HG03095 (cell line): Measurements from ENCODE around the gene TPK1.
A peak's percentile ranks its signal among the peaks of the same experiment; 100 is the strongest.
"Not testable (repeated sequence)": the region's sequence is repeated elsewhere in the genome, so short reads cannot be mapped to it uniquely, and the experiment has no call there.

Experiments used
- ATAC-seq: cut with Tn5 transposase; IDR thresholded peaks from one replicate; pipeline ENCODE4 v1.9.1; 2021; ENCODE audit warnings: moderate library complexity; ENCODE audit not compliant: unreplicated experiment

The TPK1 gene

GRCh38 chr7:144780071-144780608 is 55.7 kb downstream of the TPK1 start:
- no peak for ATAC-seq

- ATAC-seq, result not testable (repeated sequence)
Measured at GRCh38 chr7:144777889-144778288, 58.0 kb downstream of the TPK1 start.

- ATAC-seq, result no peak
Measured at GRCh38 chr7:144777005-144777839, 58.6 kb downstream of the TPK1 start.

- no peak for ATAC-seq
Measured at GRCh38 chr7:144776447-144776846, 59.4 kb downstream of the TPK1 start.

- no peak for ATAC-seq
Measured at GRCh38 chr7:144775749-144776148, 60.1 kb downstream of the TPK1 start.

- no peak for ATAC-seq
Measured at GRCh38 chr7:144771927-144772326, 63.9 kb downstream of the TPK1 start.

- no peak for ATAC-seq
Measured at GRCh38 chr7:144771174-144771573, 64.7 kb downstream of the TPK1 start.

GRCh38 chr7:144769352-144769751 is 66.5 kb downstream of the TPK1 start:
- ATAC-seq, result no peak

GRCh38 chr7:144768633-144769032 is 67.2 kb downstream of the TPK1 start:
- ATAC-seq, result no peak

- no peak for ATAC-seq
Measured at GRCh38 chr7:144763291-144763690, 72.6 kb downstream of the TPK1 start.

- no peak for ATAC-seq
Measured at GRCh38 chr7:144762853-144763252, 73.0 kb downstream of the TPK1 start.

GRCh38 chr7:144761493-144761892 is 74.4 kb downstream of the TPK1 start:
- ATAC-seq, result no peak

GRCh38 chr7:144759653-144760052 is 76.2 kb downstream of the TPK1 start:
- no peak for ATAC-seq

GRCh38 chr7:144747936-144748335 is 87.9 kb downstream of the TPK1 start:
- ATAC-seq, result no peak

GRCh38 chr7:144738708-144739314 is 97.0 kb downstream of the TPK1 start:
- ATAC-seq, result peak; percentile 93

GRCh38 chr7:144738146-144738545 is 97.7 kb downstream of the TPK1 start:
- no peak for ATAC-seq

GRCh38 chr7:144736880-144737493 is 98.9 kb downstream of the TPK1 start:
- no peak for ATAC-seq

GRCh38 chr7:144735505-144736276 is 100.2 kb downstream of the TPK1 start:
- no peak for ATAC-seq

GRCh38 chr7:144731661-144732351 is 104.0 kb downstream of the TPK1 start:
- no peak for ATAC-seq

- ATAC-seq, result no peak
Measured at GRCh38 chr7:144730224-144730623, 105.6 kb downstream of the TPK1 start.
